ENCODE results near the gene FAM124A.

DNA sequence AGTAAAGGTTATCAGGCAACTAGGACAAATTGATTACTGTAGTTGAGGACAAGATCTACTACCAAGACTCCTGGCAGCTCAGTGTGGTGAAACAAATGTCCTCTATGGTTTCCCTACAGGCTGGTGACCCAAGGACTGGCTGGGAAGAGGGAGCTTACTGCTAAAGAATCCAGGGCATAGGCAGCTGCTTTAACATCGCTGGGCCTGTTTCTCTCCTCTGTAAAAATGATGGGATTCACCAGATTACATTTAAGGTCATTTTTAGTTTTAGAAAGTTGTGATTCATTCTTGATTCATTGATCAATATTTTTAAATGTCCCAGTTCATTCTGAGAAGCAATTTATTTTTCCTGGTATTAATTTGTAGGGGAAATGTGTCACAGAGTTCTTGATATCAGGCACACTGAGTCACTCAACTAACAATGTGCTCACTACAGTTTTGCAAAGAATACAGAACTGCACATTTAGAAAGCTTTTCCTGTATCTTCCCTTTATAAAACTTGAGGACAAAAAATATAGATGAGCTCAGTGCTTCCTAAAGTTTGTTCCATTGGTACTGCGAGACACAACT lies 19.6 kb upstream of the FAM124A start:
- TF ChIP-seq, protein P1, sequence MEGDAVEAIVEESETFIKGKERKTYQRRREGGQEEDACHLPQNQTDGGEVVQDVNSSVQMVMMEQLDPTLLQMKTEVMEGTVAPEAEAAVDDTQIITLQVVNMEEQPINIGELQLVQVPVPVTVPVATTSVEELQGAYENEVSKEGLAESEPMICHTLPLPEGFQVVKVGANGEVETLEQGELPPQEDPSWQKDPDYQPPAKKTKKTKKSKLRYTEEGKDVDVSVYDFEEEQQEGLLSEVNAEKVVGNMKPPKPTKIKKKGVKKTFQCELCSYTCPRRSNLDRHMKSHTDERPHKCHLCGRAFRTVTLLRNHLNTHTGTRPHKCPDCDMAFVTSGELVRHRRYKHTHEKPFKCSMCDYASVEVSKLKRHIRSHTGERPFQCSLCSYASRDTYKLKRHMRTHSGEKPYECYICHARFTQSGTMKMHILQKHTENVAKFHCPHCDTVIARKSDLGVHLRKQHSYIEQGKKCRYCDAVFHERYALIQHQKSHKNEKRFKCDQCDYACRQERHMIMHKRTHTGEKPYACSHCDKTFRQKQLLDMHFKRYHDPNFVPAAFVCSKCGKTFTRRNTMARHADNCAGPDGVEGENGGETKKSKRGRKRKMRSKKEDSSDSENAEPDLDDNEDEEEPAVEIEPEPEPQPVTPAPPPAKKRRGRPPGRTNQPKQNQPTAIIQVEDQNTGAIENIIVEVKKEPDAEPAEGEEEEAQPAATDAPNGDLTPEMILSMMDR (IDR thresholded peaks at IDR 0.05; ENCODE audit: borderline replicate concordance, extremely low read depth, low read length, poor library complexity, severe bottlenecking) = no peak
- TF ChIP-seq EZH2 (IDR thresholded peaks at IDR 0.05; ENCODE audit: borderline replicate concordance, low read depth, low read length, severe bottlenecking) = no peak
